Measurements from ENCODE around the gene VAV2. TPM values are rescaled to one million over a fixed set of nuclear protein-coding genes. Genes with fewer than 3 reads are reported as not detected.

The VAV2 gene
- total and polyA plus RNA-seq, 2 experiments from 2014 or later, result 8.1 to 28.9 TPM

- no peaks in the 10 kb centered on the region for H3K79me2 ChIP-seq (replicated peaks; ENCODE audit: insufficient read depth)
- H2AFZ ChIP-seq, result no peak overlapping the region
- ATAC-seq, result no peak
- H3K4me3 ChIP-seq, result no peak overlapping the region
- H3K4me2 ChIP-seq, result no peak overlapping the region
- H3K4me3 Mint-ChIP-seq, result no peak overlapping the region
- TF ChIP-seq JUNB (IDR thresholded peaks at IDR 0.05; ENCODE audit: unreplicated experiment) (no peak), STAT1 (IDR thresholded peaks at IDR 0.05; ENCODE audit: unreplicated experiment) (no peak), EZH2 (IDR thresholded peaks at IDR 0.05; ENCODE audit: low read depth, unreplicated experiment) (no peak), NANOG (IDR thresholded peaks at IDR 0.05; ENCODE audit: borderline replicate concordance) (no peak), ZNF462 (CRISPR knock-in tag; IDR thresholded peaks at IDR 0.05) (no peak), ZNF331 (CRISPR knock-in tag; IDR thresholded peaks at IDR 0.05; ENCODE audit: low read depth) (no peak), CTCF (conservative IDR thresholded peaks at IDR 0.05; ENCODE audit: low read depth in 2 of 2) (no peak), ZNF114 (CRISPR knock-in tag; IDR thresholded peaks at IDR 0.05) (no peak), EZH2phosphoT487 (IDR thresholded peaks at IDR 0.05; ENCODE audit: unreplicated experiment) (no peak), POLR2AphosphoS5 (IDR thresholded peaks at IDR 0.05; ENCODE audit: low read depth) (no peak), CREB1 (CRISPR knock-in tag; IDR thresholded peaks at IDR 0.05; ENCODE audit: low read depth) (no peak)
- TF ChIP-seq, protein P1, sequence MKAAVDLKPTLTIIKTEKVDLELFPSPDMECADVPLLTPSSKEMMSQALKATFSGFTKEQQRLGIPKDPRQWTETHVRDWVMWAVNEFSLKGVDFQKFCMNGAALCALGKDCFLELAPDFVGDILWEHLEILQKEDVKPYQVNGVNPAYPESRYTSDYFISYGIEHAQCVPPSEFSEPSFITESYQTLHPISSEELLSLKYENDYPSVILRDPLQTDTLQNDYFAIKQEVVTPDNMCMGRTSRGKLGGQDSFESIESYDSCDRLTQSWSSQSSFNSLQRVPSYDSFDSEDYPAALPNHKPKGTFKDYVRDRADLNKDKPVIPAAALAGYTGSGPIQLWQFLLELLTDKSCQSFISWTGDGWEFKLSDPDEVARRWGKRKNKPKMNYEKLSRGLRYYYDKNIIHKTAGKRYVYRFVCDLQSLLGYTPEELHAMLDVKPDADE (IDR thresholded peaks at IDR 0.05), result no peak
- TF ChIP-seq, protein P2, sequence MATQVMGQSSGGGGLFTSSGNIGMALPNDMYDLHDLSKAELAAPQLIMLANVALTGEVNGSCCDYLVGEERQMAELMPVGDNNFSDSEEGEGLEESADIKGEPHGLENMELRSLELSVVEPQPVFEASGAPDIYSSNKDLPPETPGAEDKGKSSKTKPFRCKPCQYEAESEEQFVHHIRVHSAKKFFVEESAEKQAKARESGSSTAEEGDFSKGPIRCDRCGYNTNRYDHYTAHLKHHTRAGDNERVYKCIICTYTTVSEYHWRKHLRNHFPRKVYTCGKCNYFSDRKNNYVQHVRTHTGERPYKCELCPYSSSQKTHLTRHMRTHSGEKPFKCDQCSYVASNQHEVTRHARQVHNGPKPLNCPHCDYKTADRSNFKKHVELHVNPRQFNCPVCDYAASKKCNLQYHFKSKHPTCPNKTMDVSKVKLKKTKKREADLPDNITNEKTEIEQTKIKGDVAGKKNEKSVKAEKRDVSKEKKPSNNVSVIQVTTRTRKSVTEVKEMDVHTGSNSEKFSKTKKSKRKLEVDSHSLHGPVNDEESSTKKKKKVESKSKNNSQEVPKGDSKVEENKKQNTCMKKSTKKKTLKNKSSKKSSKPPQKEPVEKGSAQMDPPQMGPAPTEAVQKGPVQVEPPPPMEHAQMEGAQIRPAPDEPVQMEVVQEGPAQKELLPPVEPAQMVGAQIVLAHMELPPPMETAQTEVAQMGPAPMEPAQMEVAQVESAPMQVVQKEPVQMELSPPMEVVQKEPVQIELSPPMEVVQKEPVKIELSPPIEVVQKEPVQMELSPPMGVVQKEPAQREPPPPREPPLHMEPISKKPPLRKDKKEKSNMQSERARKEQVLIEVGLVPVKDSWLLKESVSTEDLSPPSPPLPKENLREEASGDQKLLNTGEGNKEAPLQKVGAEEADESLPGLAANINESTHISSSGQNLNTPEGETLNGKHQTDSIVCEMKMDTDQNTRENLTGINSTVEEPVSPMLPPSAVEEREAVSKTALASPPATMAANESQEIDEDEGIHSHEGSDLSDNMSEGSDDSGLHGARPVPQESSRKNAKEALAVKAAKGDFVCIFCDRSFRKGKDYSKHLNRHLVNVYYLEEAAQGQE (IDR thresholded peaks at IDR 0.05; ENCODE audit: unreplicated experiment), result no peak
- no peaks in the 10 kb centered on the region for H3K4me1 ChIP-seq (ENCODE audit: insufficient read depth)
- no peak for DNase-seq (ENCODE audit: low spot score)
- no peak overlapping the region for H3K27ac Mint-ChIP-seq
- no peak overlapping the region for H3K27ac ChIP-seq (ENCODE audit: low read depth)
- H3K9me2 ChIP-seq (ENCODE audit: insufficient read depth), result no peaks in the 10 kb centered on the region
- no peaks in the 10 kb centered on the region for H3F3A ChIP-seq (replicated peaks; ENCODE audit: low read depth)
- H3K9me3 Mint-ChIP-seq, result peaks cover 68% of the 10 kb centered on the region
- H4K20me1 ChIP-seq (replicated peaks; ENCODE audit: insufficient read depth), result no peaks in the 10 kb centered on the region
- H3K27me3 ChIP-seq (ENCODE audit: insufficient read depth), result no peaks in the 10 kb centered on the region
- no peaks in the 10 kb centered on the region for H3K36me3 ChIP-seq (ENCODE audit: insufficient read depth)
- H3K27me3 Mint-ChIP-seq (ENCODE audit: insufficient read depth, low read depth, poor library complexity), result peaks cover 18% of the 10 kb centered on the region
- no peaks in the 10 kb centered on the region for H3K4me1 Mint-ChIP-seq
- H3K36me3 Mint-ChIP-seq (ENCODE audit: low read depth), result peaks cover 32% of the 10 kb centered on the region
Observed at GRCh38 chr9:134014946-134015345, 22.8 kb upstream of the VAV2 start.

All from GM23338 (cell line).